Neural progenitor cell (in vitro differentiated cells): Measurements from ENCODE around the gene RAB40B.

Experiments
- EZH2phosphoT487 ChIP-seq: fragments of 200-600 bp; sonication (generic); IDR thresholded peaks from 2 replicates; pipeline ENCODE4 v1.6.1; 2017; ENCODE audit warnings: antibody characterized with exemption
- TF ChIP-seq, protein P1 (sequence below): fragments of 200-600 bp; sonication (generic); IDR thresholded peaks from 2 replicates; pipeline ENCODE4 v1.5.1; 2017; ENCODE audit warnings: antibody characterized with exemption, mild to moderate bottlenecking

DNA sequence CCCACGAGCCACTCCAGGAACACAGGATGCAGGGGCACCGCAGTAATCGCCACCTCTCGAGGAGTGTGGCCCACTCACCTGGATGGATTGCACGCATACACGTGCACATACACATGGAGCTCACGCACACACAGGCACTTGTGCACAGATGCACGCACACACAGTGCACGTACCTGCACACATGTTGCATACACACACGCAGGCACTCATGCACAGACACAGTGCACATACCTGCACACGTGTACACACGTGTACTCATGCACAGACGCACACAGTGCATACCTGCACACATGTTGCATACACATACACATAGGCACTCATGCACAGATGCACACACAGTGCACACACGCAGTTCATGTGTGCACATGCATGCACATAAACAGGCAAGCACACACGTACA, 38.6 kb downstream of the RAB40B start:
- TF ChIP-seq, protein P1, sequence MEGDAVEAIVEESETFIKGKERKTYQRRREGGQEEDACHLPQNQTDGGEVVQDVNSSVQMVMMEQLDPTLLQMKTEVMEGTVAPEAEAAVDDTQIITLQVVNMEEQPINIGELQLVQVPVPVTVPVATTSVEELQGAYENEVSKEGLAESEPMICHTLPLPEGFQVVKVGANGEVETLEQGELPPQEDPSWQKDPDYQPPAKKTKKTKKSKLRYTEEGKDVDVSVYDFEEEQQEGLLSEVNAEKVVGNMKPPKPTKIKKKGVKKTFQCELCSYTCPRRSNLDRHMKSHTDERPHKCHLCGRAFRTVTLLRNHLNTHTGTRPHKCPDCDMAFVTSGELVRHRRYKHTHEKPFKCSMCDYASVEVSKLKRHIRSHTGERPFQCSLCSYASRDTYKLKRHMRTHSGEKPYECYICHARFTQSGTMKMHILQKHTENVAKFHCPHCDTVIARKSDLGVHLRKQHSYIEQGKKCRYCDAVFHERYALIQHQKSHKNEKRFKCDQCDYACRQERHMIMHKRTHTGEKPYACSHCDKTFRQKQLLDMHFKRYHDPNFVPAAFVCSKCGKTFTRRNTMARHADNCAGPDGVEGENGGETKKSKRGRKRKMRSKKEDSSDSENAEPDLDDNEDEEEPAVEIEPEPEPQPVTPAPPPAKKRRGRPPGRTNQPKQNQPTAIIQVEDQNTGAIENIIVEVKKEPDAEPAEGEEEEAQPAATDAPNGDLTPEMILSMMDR, result no peak
- TF ChIP-seq EZH2phosphoT487, result no peak
